NCI-H82 treated with DMSO at 0.1 percent for 48 hours (cell line): ENCODE data around the gene UBL3.

Experiments
- DNase-seq: peaks from one replicate; lab custom pipeline; 2025; ENCODE audit not compliant: unreplicated experiment; lab: John Stamatoyannopoulos, UW

Gene UBL3

DNA sequence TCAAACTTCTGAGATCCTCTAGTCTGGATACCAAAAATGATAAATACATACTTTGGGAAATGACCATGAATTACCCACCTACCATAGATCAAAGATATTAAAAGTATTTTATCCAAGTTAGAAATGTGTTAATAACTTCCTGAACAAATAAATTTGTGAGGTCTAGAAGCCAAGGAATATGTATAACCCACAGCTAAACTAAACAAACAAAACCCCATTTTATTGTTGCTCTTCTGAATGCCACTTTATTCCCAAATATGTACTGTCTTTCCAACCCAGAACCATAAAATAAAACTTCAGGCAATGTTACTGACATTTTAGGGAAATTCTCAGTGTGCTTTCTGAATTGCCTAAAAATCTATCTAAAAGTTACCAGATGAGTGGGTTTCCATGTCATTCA, 35.1 kb downstream of the UBL3 start:
- DNase-seq, result no peak

- no peak for DNase-seq
These were observed 39.5 kb downstream of the UBL3 start for GRCh38 chr13:29810898-29811297.

DNA sequence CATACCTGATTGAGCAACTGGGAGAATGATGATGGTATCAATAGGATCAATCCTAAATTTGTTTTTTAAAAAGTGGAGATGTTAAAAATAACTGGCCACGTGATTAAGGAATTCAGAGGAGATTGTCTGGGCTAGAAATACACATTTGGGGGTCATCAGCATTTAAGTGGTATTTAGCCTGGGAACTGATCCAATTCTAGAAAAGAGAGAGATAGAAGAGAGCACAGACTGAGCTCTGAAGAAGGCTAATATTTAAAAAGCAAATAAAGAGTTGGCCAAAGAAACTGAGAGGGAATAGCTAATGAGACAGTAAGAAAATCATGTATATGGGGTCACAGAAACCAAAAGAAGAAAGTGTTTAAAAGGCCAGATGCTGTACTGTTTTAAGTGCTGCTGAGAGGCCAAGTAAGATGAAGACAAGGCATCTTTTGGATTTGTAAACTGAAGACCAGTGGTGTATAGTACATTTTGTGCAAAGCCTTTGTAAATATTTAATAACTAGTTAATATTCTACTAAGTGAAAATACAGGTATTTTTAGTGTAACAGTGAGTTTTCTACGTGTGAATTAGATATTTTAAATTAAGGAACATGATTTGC, 40.2 kb downstream of the UBL3 start:
- DNase-seq, result no peak

DNA sequence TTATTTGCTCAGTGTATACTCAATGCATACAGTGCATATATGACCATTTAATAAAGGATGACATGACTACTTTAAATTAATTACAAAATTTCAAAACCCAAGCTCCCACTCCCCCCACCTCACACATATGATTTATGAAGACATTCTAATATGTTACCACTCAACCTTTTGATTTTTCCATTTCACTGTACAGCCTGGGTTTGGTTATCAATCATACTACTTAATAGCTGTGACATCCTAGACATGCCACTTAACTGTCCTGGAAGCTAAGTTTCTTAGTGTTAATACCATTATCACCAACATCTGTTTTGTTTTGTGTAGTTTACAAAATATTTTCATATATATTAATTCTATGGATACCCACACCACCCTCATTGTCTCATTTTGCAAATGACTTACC, 42.2 kb downstream of the UBL3 start:
- DNase-seq, result no peak

- no peak for DNase-seq
These were observed 44.1 kb downstream of the UBL3 start for GRCh38 chr13:29805994-29806979.

- no peak for DNase-seq
These were observed 47.2 kb downstream of the UBL3 start for GRCh38 chr13:29803221-29803620.

GRCh38 chr13:29802621-29803020, 47.8 kb downstream of the UBL3 start:
- DNase-seq, result no peak

- no peak for DNase-seq
These were observed 48.6 kb downstream of the UBL3 start for GRCh38 chr13:29801737-29802305.

GRCh38 chr13:29801102-29801501, 49.3 kb downstream of the UBL3 start:
- no peak for DNase-seq

DNA sequence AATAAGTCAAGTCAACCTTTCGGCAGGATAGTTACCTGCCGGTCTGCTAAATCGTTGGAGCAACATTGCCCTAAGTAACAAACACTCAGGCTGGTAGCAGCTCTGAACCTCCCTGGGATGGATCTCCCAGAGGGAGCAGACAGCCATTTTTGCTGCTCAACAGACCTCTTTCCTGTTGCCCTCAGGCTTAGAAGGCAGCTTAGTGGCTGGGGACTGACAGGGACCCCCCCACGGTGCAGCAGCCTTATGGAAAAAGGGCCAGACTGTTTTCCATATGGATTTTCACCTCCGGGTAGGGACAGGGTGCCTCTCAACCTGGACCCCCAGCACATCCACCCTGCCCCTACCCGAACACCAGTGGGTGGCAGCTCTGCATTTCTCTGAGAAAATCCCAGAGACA, 49.7 kb downstream of the UBL3 start:
- no peak for DNase-seq

GRCh38 chr13:29799041-29799440, 51.4 kb downstream of the UBL3 start:
- DNase-seq, result no peak

- DNase-seq, result no peak
These were observed 58.2 kb downstream of the UBL3 start for GRCh38 chr13:29791997-29792780.

- DNase-seq, result no peak
These were observed 58.9 kb downstream of the UBL3 start for GRCh38 chr13:29791508-29791907.

GRCh38 chr13:29786698-29787097, 63.7 kb downstream of the UBL3 start:
- DNase-seq, result no peak

DNA sequence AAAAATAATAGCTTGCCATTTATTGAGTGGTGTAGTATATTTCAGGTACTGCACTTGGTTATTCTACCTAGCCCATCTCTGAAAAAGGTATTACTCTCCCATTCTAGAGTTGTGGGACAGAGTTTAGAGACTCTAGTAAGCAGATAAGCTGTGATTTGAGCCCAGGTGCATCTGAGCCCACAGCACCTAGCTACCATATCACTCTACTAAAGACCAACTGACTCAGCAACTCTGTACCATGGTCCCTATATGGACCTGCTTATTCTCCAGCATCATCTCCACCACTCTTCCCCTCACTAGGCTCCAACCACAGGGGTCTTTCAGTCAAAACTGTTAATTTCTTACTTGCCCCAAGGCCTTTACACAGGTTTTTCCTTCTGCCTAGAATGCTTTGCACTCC, 64.4 kb downstream of the UBL3 start:
- no peak for DNase-seq

DNA sequence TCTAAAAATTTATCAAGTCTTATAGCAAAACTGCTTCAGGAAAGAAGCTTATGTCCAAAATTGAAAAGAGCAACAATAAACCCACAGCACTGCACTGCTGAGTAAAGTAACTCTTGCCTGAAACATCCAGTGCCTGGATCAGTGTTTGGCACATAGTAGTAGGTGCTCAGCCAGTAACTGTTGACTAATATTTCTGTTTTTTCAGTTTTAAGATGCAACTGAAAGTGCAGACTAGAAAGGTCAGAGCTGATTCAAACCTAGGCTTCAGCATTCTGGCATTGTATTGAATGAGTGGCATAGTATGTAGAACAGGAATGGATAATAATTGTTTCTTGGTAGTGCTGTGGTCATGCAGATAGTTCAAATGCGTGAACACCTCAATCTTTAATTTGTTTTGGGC, 67.6 kb downstream of the UBL3 start:
- no peak for DNase-seq

DNA sequence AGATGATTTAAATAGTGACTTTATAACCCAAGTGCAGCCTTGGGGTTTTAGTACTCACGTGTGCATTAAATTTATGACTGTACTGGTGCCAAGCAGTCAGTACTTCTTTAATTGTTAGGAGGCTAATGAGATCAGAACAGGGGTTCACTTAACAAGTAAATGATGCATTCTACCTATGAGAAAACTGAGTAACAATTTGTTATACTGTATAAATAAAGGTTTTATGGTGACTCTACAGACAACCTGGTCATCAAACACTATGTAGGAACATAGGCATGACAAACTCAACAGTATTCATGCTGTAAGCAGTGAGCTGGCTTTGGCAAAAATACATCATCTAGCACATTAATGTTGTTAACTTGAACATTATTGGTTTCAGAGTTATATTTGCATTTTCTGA, 75.6 kb downstream of the UBL3 start:
- DNase-seq, result no peak

DNA sequence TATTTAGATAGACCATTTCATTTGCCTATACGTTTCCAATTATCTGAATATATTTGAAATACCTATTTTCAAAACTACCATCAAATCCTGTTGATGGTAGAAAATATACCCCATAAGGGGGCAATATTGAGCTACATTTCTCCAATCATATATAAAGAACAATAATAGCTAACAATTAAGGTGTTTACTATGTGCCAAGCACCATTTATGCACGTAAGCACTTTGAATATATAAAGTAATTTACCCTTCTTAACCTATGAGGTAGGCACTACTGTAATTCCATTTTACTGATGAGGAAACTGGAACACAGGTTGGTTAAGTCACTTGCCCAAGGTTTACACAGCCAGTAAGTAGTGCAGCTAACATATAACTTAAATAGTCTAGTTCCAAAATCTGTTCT, 79.2 kb downstream of the UBL3 start:
- DNase-seq, result no peak

GRCh38 chr13:29767006-29767405, 83.4 kb downstream of the UBL3 start:
- no peak for DNase-seq

DNA sequence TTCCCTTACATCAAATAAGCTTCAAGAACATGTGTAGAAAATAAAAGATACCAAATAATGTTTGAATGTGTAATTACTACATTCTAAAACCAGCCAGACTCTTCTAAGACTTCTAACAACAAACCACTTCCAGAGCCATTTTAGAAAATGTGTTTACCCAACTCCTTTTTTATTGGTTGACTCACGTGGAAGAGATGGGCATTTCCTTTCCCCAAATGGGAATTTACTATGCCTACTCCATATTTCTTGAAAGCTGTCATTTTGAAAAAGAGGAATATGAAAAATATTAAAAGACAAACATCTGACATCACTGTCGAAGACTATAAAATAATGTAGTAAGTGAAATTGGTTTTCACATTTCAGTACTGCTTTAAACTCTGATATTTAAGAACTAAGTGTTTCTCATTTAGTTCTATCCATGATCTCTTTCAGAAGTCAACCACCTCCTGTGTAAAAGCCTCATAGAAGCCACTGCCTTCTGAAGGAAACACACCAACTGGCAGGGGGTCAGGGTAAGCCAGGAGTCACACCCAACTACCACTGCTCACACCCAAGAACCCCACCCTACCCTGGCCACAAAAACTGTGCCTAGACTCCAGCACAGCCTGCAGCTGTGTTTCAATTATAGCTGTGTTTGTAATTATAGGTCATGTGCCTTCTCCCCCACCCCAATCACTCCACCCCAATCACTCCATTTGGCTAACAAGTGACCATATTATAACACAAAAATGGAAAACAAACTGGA, 86.8 kb downstream of the UBL3 start:
- DNase-seq, result no peak

DNA sequence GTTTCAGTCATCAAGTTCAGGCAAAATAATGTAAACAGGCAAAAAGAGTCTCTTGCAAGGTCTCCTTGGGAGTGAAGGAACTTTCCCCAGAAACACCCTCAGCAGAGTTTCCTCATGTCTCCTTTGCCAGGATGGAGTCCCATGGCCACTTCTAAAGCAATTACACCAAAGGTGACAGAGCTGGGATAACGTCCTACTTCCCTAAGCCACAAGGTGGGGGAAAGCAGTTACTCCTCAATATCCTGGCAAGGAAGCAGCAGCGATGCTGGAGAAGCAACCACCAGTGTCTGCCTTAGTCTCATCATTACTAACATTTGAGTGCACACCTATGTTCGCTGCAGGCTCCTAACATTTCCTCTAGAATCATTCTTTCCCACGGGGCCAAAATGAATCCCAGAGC, 88.6 kb downstream of the UBL3 start:
- DNase-seq, result no peak
